Fibroblast of the aortic adventitia (primary cell): ENCODE data around the gene ATP6V0C. TPM values are rescaled to one million over a fixed set of nuclear protein-coding genes. Genes with fewer than 3 reads are reported as not detected.

ENCODE experiments used
- DNase-seq: peaks from one replicate; pipeline ENCODE4 v3.0.0-alpha.2; 2010; ENCODE audit warnings: low read depth
- H3K4me3 ChIP-seq: 2 replicates; pipeline ENCODE4 v1.5.1; 2011; ENCODE audit warnings: low read depth, mild to moderate bottlenecking, control low read depth, low read length, moderate library complexity
- CTCF ChIP-seq: IDR thresholded peaks from 2 replicates; pipeline ENCODE4 v1.5.1; 2011; ENCODE audit warnings: mild to moderate bottlenecking, low read length, control low read depth, inconsistent platforms; ENCODE audit not compliant: insufficient read depth
- total RNA-seq: library from RNA; depleted of rRNA; stranded (reverse); fragments of >200 nt; gene quantifications from 2 replicates; pipeline ENCODE4 v1.2.3, GENCODE V29; 2012; ENCODE audit warnings: low replicate concordance

The ATP6V0C gene
- total RNA-seq, 1 donor: 48.9 TPM

DNA sequence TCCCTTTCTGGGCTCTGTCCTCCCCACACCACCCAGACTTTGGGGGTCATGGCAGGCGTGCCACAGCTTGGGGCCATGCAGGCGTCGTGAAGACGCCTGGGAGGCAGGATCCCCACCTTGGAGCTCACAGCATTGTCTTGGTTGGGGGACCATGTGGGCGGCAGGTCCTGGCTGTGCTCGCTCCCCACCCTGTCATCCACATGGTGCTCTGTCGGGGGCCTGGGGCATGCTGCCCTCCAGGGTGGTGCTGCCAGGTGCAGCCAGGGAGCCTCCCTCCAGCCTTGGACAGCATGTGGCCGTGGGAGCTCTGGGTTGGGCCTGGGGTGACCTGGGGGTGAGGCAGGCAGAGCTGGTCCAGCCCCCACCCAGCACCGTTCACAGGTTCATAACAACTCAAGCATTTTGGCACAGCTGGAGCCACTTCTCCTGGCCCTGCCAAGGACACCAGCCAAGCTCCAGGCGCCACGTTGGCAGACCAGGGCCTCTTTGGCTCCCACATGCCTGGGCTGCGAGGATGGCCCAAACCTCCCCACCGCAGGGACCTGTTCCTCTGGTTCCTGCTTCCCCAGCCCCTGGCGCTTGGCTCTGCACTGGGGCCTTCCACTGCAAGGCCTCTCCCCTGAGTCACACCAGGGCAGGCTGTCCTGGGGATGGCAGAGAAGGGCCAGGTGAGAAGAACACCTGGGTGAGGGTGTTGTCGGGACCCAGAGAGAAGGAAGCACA lies 15.1 kb upstream of the ATP6V0C start:
- H3K4me3 ChIP-seq: no peak overlapping the region
- no peak for DNase-seq
- no peak for TF ChIP-seq CTCF

DNA sequence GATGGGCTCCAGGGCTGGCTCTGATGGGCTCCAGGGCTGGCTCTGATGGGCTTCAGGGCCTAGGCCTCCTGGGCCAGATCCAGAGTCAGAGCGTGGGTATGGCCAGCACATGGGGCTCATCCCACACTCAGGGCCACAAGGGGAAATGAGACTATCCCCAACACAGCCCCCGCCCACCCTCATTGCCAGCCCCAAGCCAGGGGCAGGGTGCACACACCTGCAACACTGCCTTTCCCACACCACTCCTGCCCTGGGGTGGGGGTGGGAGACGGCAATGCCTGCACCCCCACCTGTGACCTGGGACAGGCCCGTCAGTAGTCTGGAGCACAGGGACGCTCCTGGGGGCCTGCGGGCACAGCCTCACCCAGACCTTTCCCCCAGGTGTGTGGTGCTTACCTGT lies 14.3 kb upstream of the ATP6V0C start:
- DNase-seq: no peak
- no peak overlapping the region for H3K4me3 ChIP-seq
- no peak for TF ChIP-seq CTCF

DNA sequence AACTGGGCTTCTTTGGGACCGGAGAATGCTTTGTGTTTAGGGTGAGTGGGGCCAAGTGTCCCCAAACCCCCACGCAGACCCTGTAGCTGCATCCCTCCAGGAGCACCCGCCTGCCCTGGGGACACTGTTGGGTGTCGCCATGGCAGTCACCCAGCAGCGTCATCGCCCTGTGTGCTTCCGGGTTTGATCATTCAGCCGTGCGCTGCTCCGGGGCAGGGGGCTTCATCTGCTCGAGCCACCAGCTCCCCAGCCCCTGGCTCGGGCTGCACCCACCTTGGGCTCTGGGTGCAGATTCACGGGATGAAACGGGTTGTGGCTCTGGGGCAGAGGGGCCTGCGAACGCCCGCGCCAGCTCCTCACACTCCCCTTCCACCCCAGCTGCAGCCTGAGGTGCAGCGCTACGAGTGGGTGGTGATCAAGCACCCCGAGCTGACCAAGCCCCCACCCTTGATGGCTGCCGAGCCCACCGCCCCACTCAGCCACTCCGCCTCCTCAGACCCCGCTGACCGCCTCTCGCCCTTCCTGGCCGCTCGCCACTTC lies 13.8 kb upstream of the ATP6V0C start:
- DNase-seq: no peak
- H3K4me3 ChIP-seq: no peak overlapping the region
- TF ChIP-seq CTCF: no peak

- H3K4me3 ChIP-seq: no peak overlapping the region
- TF ChIP-seq CTCF: no peak
- no peak for DNase-seq
Observed at GRCh38 chr16:2500430-2500917, 13.3 kb upstream of the ATP6V0C start.

DNA sequence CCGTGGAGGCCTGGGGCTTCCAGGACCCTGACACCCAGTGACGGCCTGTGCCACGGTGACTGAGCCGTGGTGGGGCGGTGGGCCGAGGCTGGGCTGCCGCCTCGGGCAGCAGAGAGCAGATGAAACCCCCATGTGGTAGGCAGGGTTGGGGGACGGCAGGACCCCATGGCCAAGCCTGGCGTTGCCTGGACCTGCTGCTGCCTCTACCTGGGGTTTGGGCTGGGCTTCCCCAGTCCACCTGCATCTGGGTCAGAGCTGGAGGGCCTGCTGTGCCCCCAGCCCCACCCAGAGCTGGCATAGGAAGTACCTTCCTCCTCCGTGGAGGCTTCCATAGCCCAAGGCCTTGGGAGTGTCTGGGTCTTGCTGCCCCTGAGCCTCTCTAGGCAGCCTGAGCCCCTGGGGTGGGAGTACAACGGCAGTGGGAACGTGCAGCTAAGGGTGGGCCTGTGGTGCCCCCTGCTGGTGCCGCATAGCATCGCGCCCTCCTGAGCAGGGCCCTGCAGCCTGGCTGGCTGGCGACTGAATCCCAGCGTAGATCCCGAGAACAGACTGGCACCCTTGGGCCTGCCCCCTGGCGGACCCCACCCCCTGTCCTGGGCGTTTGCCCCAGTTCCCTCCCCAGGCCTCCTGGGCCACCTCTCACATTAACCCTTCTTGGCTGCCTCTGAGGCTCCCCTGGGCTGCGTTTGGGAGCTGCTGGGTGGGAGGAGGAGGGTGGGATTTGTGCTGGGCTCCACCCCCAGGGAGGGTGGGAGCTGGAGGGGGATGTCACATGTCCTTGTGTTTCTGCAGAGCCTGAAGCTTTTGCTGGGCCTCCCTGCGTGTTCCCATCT lies 12.6 kb upstream of the ATP6V0C start:
- peak; percentile 98 for TF ChIP-seq CTCF
- peak; percentile 79 for DNase-seq
- no peak overlapping the region for H3K4me3 ChIP-seq

DNA sequence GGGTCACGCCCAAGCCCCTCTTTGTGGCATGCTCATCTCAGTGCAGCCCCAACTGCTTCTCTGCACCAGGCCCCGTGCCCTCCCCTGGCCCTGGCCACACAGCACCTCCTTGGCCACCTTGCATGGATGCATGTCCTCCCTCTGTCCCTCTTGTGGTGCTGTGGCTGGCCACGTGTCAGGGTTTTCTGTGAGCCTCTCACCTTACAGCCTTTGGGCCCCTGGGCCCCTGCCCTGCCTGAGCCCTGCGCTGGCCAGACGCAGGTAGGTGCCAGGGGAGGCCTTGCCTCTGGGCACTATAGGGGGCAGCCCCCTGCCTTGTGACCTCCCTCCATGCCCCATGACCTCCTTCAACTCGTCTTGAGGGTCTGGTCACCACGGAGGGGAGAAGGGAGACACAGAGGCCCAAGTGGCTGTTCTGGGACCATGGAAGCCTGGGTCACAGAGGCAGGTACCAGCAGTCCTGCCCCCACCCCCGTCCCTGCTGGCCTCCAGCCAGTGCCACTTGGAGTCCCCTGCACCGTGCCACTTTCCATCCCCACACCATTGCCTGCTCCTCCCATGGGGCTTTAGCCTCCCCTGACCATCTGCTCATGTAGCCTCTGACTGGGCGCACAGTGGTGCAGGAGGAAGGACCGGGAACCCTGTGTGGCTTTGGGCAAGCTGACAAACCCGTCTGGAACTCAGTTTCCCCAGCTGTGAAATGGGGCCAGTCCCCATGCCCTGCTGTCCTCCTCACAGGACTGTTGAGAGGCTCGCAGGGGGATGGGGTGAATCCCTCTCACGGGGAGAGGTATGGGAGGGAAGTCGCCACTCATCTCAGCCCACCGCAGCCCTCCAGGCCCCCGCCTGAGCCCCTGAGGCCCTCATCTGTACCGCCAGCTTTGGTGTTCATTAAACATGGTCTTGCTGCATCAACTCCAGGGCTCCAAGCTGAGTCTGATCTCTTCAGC lies 11.5 kb upstream of the ATP6V0C start:
- DNase-seq: no peak
- no peak for TF ChIP-seq CTCF
- no peak overlapping the region for H3K4me3 ChIP-seq
